MM.1S (cell line): ENCODE measurements around the gene CBLN3.

Experiments used
- EZH2 ChIP-seq: fragments of 300-600 bp; sonication (generic); optimal IDR thresholded peaks from 2 replicates; pipeline ENCODE3; 2017; ENCODE audit warnings: low read depth, mild to moderate bottlenecking, antibody characterized with exemption, low read length, mixed read lengths
- EZH2phosphoT487 ChIP-seq: fragments of 300-600 bp; sonication (generic); IDR thresholded peaks from 2 replicates; pipeline ENCODE4 v1.6.1; 2018; ENCODE audit warnings: antibody characterized with exemption, low read length
- TF ChIP-seq, protein P1 (sequence below): fragments of 300-600 bp; sonication (generic); IDR thresholded peaks from 2 replicates; pipeline ENCODE4 v1.5.1; 2016; ENCODE audit warnings: antibody characterized with exemption, low read length, mixed read lengths

- TF ChIP-seq, protein P1, sequence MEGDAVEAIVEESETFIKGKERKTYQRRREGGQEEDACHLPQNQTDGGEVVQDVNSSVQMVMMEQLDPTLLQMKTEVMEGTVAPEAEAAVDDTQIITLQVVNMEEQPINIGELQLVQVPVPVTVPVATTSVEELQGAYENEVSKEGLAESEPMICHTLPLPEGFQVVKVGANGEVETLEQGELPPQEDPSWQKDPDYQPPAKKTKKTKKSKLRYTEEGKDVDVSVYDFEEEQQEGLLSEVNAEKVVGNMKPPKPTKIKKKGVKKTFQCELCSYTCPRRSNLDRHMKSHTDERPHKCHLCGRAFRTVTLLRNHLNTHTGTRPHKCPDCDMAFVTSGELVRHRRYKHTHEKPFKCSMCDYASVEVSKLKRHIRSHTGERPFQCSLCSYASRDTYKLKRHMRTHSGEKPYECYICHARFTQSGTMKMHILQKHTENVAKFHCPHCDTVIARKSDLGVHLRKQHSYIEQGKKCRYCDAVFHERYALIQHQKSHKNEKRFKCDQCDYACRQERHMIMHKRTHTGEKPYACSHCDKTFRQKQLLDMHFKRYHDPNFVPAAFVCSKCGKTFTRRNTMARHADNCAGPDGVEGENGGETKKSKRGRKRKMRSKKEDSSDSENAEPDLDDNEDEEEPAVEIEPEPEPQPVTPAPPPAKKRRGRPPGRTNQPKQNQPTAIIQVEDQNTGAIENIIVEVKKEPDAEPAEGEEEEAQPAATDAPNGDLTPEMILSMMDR: no peak
- TF ChIP-seq EZH2 (no peak), EZH2phosphoT487 (no peak)
Observed at GRCh38 chr14:24414077-24414476, 15.4 kb downstream of the CBLN3 start.
